Lower leg skin (tissue), 4 donors: ENCODE measurements around the gene CAPN12. TPM values are rescaled to one million over a fixed set of nuclear protein-coding genes. Genes with fewer than 3 reads are reported as not detected.

Experiments
- DNase-seq, 2 donors: peaks; one replicate each; pipeline ENCODE4 v3.0.0-alpha.2; 2019; ENCODE audit warnings: low spot score in 2 of 2
- H3K4me3 ChIP-seq: fragments of 200-600 bp; sonication (generic); 2 replicates; pipeline ENCODE4 v1.5.1; 2017; ENCODE audit warnings: mild to moderate bottlenecking, low read depth; ENCODE audit not compliant: poor library complexity, severe bottlenecking
- POLR2A ChIP-seq, 2 donors: fragments of 450-650 bp; IDR thresholded peaks; one replicate each; pipeline ENCODE4 v1.6.1; 2016 to 2017; ENCODE audit warnings: antibody characterized with exemption in 2 of 2, mild to moderate bottlenecking in 1 of 2, moderate library complexity in 1 of 2
- WGBS, 2 donors: methylation state at CpG; one replicate each; pipeline ENCODE4 v1.1.5; 2018; 5-methylcytosine and 5-hydroxymethylcytosine counted together
- intact Hi-C: fragments of 100-400 bp; cut with DNase I; formaldehyde crosslinking; loops from one replicate; pipeline ENCODE4 v1.15.0; 2023; ENCODE audit warnings: low total_unique reads
- total RNA-seq, 4 donors: library from RNA; depleted of rRNA; stranded (reverse); fragments of >200 nt; gene quantifications; one replicate each; pipeline ENCODE4 v1.1.0, GENCODE V29; 2016
- TF ChIP-seq, protein P1 (sequence below), 3 donors: fragments of 450-650 bp; IDR thresholded peaks; one replicate each; pipeline ENCODE4 v1.5.1; 2016; ENCODE audit warnings: antibody characterized with exemption in 3 of 3, mild to moderate bottlenecking in 3 of 3, moderate library complexity in 2 of 3

The CAPN12 gene
- total RNA-seq, 4 donors from 2014 or later, result 7.6 to 20.0 (median 12.9) TPM

DNA sequence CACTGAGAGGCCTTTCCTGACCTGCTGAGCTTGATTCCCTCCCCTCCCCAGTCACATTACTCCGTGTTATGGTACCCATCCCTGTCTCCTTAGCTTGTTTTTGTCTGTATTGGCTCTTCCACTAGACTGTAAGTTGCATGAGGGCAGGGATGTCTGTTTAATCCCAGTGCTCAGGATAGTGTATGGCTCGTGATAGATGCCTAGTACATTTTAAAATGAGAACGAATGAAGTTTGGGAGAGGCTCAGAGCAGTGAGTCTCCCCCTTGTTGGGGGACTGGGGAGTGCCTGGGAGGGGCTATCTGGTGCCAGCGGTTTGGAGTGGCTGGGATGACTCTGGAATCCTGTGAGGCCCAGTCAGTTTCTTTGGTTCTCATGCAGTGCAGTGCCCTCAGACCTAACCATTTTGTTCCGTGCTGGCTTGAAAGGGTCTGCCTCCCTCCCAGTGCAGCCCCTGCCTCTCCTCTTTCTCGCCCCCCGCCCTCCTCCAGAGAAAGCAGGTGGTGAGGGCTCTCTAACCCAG, 61.3 kb downstream of the CAPN12 start:
- intact Hi-C loops, result no loop called here
- no peak for TF ChIP-seq POLR2A (IDR thresholded peaks at IDR 0.05)
- TF ChIP-seq, protein P1, sequence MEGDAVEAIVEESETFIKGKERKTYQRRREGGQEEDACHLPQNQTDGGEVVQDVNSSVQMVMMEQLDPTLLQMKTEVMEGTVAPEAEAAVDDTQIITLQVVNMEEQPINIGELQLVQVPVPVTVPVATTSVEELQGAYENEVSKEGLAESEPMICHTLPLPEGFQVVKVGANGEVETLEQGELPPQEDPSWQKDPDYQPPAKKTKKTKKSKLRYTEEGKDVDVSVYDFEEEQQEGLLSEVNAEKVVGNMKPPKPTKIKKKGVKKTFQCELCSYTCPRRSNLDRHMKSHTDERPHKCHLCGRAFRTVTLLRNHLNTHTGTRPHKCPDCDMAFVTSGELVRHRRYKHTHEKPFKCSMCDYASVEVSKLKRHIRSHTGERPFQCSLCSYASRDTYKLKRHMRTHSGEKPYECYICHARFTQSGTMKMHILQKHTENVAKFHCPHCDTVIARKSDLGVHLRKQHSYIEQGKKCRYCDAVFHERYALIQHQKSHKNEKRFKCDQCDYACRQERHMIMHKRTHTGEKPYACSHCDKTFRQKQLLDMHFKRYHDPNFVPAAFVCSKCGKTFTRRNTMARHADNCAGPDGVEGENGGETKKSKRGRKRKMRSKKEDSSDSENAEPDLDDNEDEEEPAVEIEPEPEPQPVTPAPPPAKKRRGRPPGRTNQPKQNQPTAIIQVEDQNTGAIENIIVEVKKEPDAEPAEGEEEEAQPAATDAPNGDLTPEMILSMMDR (IDR thresholded peaks at IDR 0.05), result no peak

DNA sequence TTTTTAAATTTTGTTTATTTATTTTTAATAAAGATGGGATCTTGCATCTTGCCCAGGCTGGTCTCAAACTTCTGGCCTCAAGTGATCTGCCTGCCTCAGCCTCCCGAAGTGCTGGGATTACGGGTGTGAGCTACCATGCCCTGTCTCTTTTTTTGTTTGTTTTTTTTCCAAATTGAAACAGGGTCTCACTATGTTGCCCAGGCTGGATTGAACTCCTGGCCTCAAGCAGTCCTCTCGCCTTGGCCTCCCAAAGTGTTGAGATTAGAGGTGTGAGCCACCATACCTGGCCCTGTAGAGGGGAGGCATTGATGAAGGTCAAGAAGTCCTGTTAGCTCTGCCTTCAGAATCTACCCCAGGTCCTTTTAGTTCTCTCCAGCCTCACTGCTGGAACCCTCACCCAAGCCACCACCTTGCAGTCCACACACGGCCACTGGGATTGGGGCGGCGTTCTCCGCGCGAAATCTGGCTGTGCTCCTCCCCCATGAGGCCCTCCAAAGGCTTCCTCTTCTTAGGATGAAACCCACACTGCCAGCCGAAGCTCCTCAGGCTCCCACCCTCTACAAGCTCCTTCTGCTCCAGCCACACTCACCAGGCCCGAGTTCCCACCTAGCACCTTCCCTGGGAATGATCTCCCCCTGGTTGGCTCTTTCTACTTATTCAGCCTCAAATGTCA, 61.9 kb downstream of the CAPN12 start:
- H3K4me3 ChIP-seq, result no peak overlapping the region
- no peak for DNase-seq
- TF ChIP-seq POLR2A (IDR thresholded peaks at IDR 0.05), result no peak
- TF ChIP-seq, protein P1 (IDR thresholded peaks at IDR 0.05), result no peak
- intact Hi-C loops, result no loop called here
- WGBS, 2 donors, result 91% methylated on average over 11 of the region's 11 CpGs

More for the DNA sequence above, 61.3 kb downstream of the CAPN12 start:
- no peak for DNase-seq
- H3K4me3 ChIP-seq, result no peak overlapping the region
- WGBS, 2 donors, result 69 to 70% methylated on average over 7 of the region's 7 CpGs

Other genes starting within 250 kb of the CAPN12 start
- gene MAP4K1, start 126.5 kb downstream of the CAPN12 start, total RNA-seq, result 1 to 10 TPM in 3 of 4 donors, under 1 TPM in 1; 0.80 to 9.8 (median 5.6) TPM
- gene EIF3K, start 125.3 kb downstream of the CAPN12 start, total RNA-seq, result 100 to 1,000 TPM; 417 to 543 (median 453) TPM
- 100 to 1,000 TPM; 411 to 572 (median 469) TPM for gene ACTN4, start 96.8 kb downstream of the CAPN12 start, total RNA-seq
- gene LGALS7, start 29.0 kb upstream of the CAPN12 start, total RNA-seq, result 1,000 to 10,000 TPM in 1 of 4 donors, 100 to 1,000 TPM in 2, 10 to 100 TPM in 1; 36.0 to 1,062 (median 348) TPM
- gene LGALS7B, start 44.7 kb upstream of the CAPN12 start, total RNA-seq, result 1,000 to 10,000 TPM; 3,936 to 6,716 (median 4,891) TPM
- gene LGALS4, start 68.5 kb upstream of the CAPN12 start, total RNA-seq, result 1 to 10 TPM; 1.1 to 2.7 (median 1.9) TPM
- 100 to 1,000 TPM in 2 of 4 donors, 10 to 100 TPM in 2; 59.4 to 197 (median 109) TPM for gene ECH1, start 87.3 kb upstream of the CAPN12 start, total RNA-seq
- 100 to 1,000 TPM; 147 to 203 (median 177) TPM for gene HNRNPL, start 105.5 kb upstream of the CAPN12 start, total RNA-seq
- 10 to 100 TPM in 3 of 4 donors, 1 to 10 TPM in 1; 5.5 to 14.0 (median 11.6) TPM for gene RINL, start 133.8 kb upstream of the CAPN12 start, total RNA-seq
- 100 to 1,000 TPM in 2 of 4 donors, 10 to 100 TPM in 2; 84.6 to 119 (median 101) TPM for gene SIRT2, start 155.1 kb upstream of the CAPN12 start, total RNA-seq
- 10 to 100 TPM; 26.9 to 51.2 (median 31.5) TPM for gene NFKBIB, start 155.5 kb upstream of the CAPN12 start, total RNA-seq
- gene CCER2, start 167.7 kb upstream of the CAPN12 start, total RNA-seq, result 1 to 10 TPM; 3.3 to 8.7 (median 3.4) TPM
- 10 to 100 TPM; 11.7 to 23.3 (median 20.0) TPM for gene SARS2, start 186.3 kb upstream of the CAPN12 start, total RNA-seq
- 10 to 100 TPM; 26.8 to 31.8 (median 30.0) TPM for gene MRPS12, start 186.5 kb upstream of the CAPN12 start, total RNA-seq
- 10 to 100 TPM; 13.2 to 46.5 (median 34.3) TPM for gene FBXO17, start 231.3 kb upstream of the CAPN12 start, total RNA-seq